K562 (cell line): ENCODE measurements around the gene MYO18B. TPM values are rescaled to one million over a fixed set of nuclear protein-coding genes. Genes with fewer than 3 reads are reported as not detected.

Experiments
- ATAC-seq: fragments of 200-7000 bp; cut with Tn5 transposase; 3 replicates; pipeline ENCODE4 v1.9.1; 2020; ENCODE audit warnings: moderate library complexity
- BruUV-seq: library from RNA; stranded (reverse); fragments of 400-500 nt; replicated peaks from 2 replicates; lab custom pipeline; 2021; lab: Mats Ljungman, UMichigan
- CTCF ChIA-PET: fragments of 300-600 bp; formaldehyde crosslinking; extraction: SDS; loops from one replicate; lab custom pipeline; 2021; ENCODE audit warnings: low intra/inter-chr PET ratio; lab: Yijun Ruan, JAX
- POLR2A ChIA-PET: fragments of 300-600, 350-650 bp; sonication (Branson Sonifier 250); formaldehyde crosslinking; extraction: SDS; loops from one replicate; lab custom pipeline; 2021; ENCODE audit warnings: antibody characterized with exemption, inconsistent platforms; lab: Yijun Ruan, JAX
- DNase-seq, 4 experiments: peaks; one replicate each; pipeline versions ENCODE4 v3.0.0 to v3.0.0-alpha.2; 2011 to 2018; ENCODE audit warnings: low spot score in 3 of 4, mixed read lengths in 3 of 4; ENCODE audit errors: extremely low read depth in 1 of 4
- FAIRE-seq: peaks from 2 replicates; lab custom pipeline; 2011; peaks lifted over from hg19 to GRCh38; lab: Jason Lieb, UNC
- H2AFZ ChIP-seq: 2 replicates; pipeline ENCODE4 v1.6.0; 2011; ENCODE audit warnings: low read depth, low read length, control low read depth, inconsistent platforms
- H3K27ac ChIP-seq: fragments of 200-600 bp; 3 replicates; pipeline ENCODE4 v1.8.0; 2011; ENCODE audit warnings: low read depth, mild to moderate bottlenecking, control low read depth, inconsistent platforms, low read length, moderate library complexity, mixed read lengths; ENCODE audit errors: extremely low read depth
- H3K27me3 ChIP-seq, 2 experiments: fragments of 300-600 bp in 1 of 2; 2 replicates in 1 of 2; 3 replicates in 1 of 2; pipeline versions ENCODE4 v1.6.0 to v1.8.0; 2011; ENCODE audit warnings: inconsistent platforms in 2 of 2, low read length in 2 of 2, mild to moderate bottlenecking in 1 of 2, mixed read lengths in 1 of 2, moderate library complexity in 1 of 2; ENCODE audit not compliant: control insufficient read depth in 2 of 2, insufficient read depth in 2 of 2
- H3K36me3 ChIP-seq: fragments of 300-600 bp; 3 replicates; pipeline ENCODE4 v1.8.0; 2011; ENCODE audit warnings: mild to moderate bottlenecking, low read length, inconsistent platforms; ENCODE audit not compliant: control insufficient read depth, insufficient read depth
- H3K4me1 ChIP-seq, 2 experiments: fragments of 200-600 bp in 1 of 2; replicated peaks in 1 of 2; 2 replicates in 1 of 2; 3 replicates in 1 of 2; pipeline versions ENCODE4 v1.5.1 to v1.8.0; 2011; ENCODE audit warnings: inconsistent platforms in 2 of 2, low read length in 2 of 2, mild to moderate bottlenecking in 1 of 2, mixed read lengths in 1 of 2, moderate library complexity in 1 of 2; ENCODE audit not compliant: control insufficient read depth in 2 of 2, insufficient read depth in 2 of 2
- H3K4me2 ChIP-seq: 2 replicates; pipeline ENCODE4 v1.6.1; 2011; ENCODE audit warnings: low read length, control low read depth, inconsistent platforms, mixed read lengths; ENCODE audit not compliant: insufficient read depth
- H3K4me3 ChIP-seq: fragments of 200-600 bp; sonication (generic), shearing (Covaris generic); 2 replicates; pipeline ENCODE4 v1.5.1; 2016; ENCODE audit warnings: control low read depth, inconsistent platforms
- H3K79me2 ChIP-seq: fragments of 200-600 bp; 3 replicates; pipeline ENCODE4 v1.8.0; 2011; ENCODE audit warnings: low read length, inconsistent platforms; ENCODE audit not compliant: control insufficient read depth, insufficient read depth
- H3K9ac ChIP-seq, 2 experiments: 2 replicates each; pipeline versions ENCODE4 v1.6.0 to v1.6.1; 2011; ENCODE audit warnings: low read depth in 2 of 2, low read length in 2 of 2, control low read depth in 1 of 2, inconsistent platforms in 1 of 2, mild to moderate bottlenecking in 1 of 2, mixed read lengths in 1 of 2; ENCODE audit not compliant: insufficient read depth in 1 of 2
- H3K9me1 ChIP-seq: one replicate; pipeline ENCODE4 v1.6.0; 2011; ENCODE audit warnings: inconsistent platforms, mild to moderate bottlenecking, low read length, moderate library complexity; ENCODE audit not compliant: control insufficient read depth, insufficient read depth
- H3K9me3 ChIP-seq: replicated peaks from 2 replicates; pipeline ENCODE4 v1.5.1; 2011; ENCODE audit warnings: low read depth, low read length, inconsistent platforms; ENCODE audit not compliant: control insufficient read depth, insufficient read depth
- H4K20me1 ChIP-seq: replicated peaks from 2 replicates; pipeline ENCODE4 v1.6.1; 2011; ENCODE audit warnings: low read length, inconsistent platforms, mixed read lengths; ENCODE audit not compliant: control insufficient read depth, insufficient read depth
- CBFA2T3 ChIP-seq: fragments of 450-650 bp; IDR thresholded peaks from 2 replicates; pipeline ENCODE4 v1.6.1; 2017
- POLR2G ChIP-seq: fragments of 200-400 bp; formaldehyde crosslinking; IDR thresholded peaks from 2 replicates; pipeline ENCODE4 v1.6.1; 2017; ENCODE audit warnings: low read depth, mild to moderate bottlenecking, antibody characterized with exemption, low read length, moderate library complexity
- RBFOX2 ChIP-seq: fragments of 200-400 bp; formaldehyde crosslinking; IDR thresholded peaks from 2 replicates; pipeline ENCODE4 v1.6.1; 2017; ENCODE audit warnings: low read depth, mild to moderate bottlenecking, low read length, moderate library complexity
- SAFB ChIP-seq: fragments of 200-400 bp; formaldehyde crosslinking; IDR thresholded peaks from 2 replicates; pipeline ENCODE4 v1.6.1; 2017; ENCODE audit warnings: low read depth, low read length, borderline replicate concordance
- ZNF316 ChIP-seq: fragments of 450-650 bp; IDR thresholded peaks from 2 replicates; pipeline ENCODE4 v1.6.1; 2016
- ZNF780A ChIP-seq: fragments of 250-450 bp; sonication (Bioruptor Pico); IDR thresholded peaks from 2 replicates; pipeline ENCODE4 v1.5.0; 2021; ENCODE audit warnings: mild to moderate bottlenecking
- WGBS: fragments of 100-300 bp; shearing (Covaris generic); methylation state at CpG from one replicate; pipeline ENCODE4 v1.1.6; 2016; ENCODE audit warnings: low coverage, mixed read lengths; ENCODE audit not compliant: insufficient coverage; ENCODE audit errors: missing lambda C conversion rate; 5-methylcytosine and 5-hydroxymethylcytosine counted together
- in situ Hi-C: fragments of 300-500 bp; cut with MboI; formaldehyde crosslinking; loops from 4 replicates; pipeline ENCODE4 v1.15.0; 2018; ENCODE audit warnings: inconsistent platforms, mixed read lengths
- intact Hi-C: fragments of 100-400 bp; cut with micrococcal nuclease; formaldehyde crosslinking; loops from 2 replicates; pipeline ENCODE4 v1.14.2; 2022
- polyA plus RNA-seq, 8 experiments: library from polyadenylated mRNA; depleted of rRNA in 4 of 8; stranded (reverse) in 5 of 8; unstranded in 3 of 8; fragments of >200 nt; fragmentation: Nextera tagmentation in 2 of 8; fragmentation: Illumina TruSeq in 1 of 8; extraction: Ambion mirVana in 2 of 8; extraction: Trizol in 1 of 8; gene quantifications; 2 replicates each; pipeline versions ENCODE4 v1.2.1 to v1.2.3, GENCODE V29; 2011 to 2014; ENCODE audit warnings: inconsistent platforms in 1 of 8, missing spikeins in 1 of 8
- total RNA-seq, 7 experiments: library from RNA; depleted of rRNA in 6 of 7; stranded (reverse); fragments of >200 nt in 6 of 7; fragmentation: Illumina TruSeq in 2 of 7; extraction: Trizol in 2 of 7; gene quantifications; 2 replicates each; pipeline versions ENCODE4 v1.2.1 to v1.2.3, GENCODE V29; 2011 to 2021; ENCODE audit warnings: low replicate concordance in 1 of 7
- TF ChIP-seq, protein P1 (sequence below): sonication (generic); formaldehyde crosslinking; IDR thresholded peaks from 2 replicates; pipeline ENCODE4 v1.4.0; 2020; ENCODE audit warnings: mild to moderate bottlenecking, missing genetic modification reagents

MYO18B gene
- total and polyA plus RNA-seq, 9 of the 15 experiments (the other 6 are each of a cell fraction or from before 2014, with no cell fraction given), result 0.06 to 7.0 (median 4.3) TPM

DNA sequence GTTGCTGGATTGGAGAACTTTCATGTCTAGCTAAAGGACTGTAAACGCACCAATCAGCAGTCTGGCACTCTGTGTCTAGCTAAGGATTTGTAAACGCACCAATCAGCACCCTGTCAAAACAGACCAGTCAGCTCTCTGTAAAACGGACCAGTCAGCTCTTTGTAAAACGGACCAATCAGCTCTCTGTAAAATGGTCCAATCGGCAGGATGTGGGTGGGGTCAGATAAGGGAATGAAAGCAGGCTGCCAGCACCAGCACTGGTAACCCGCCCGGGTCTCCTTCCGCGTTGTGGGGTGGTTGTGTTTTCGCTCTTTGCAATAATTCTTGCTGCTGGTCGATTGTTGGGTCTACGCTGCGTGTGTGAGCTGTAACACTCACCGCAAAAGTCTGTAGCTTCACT, 11.3 kb downstream of the MYO18B start:
- ChIA-PET CTCF (no interaction called here), POLR2A (interaction anchor here (0.6 to 1.4 kb wide), 3 partner anchors 11 to 204 kb away, joined by 3 to 4 read pairs (median 3); partner anchors contain the start of gene MYO18B)
- H3K79me2 ChIP-seq, result peaks cover 43% of the 10 kb centered on the region
- H3K9me3 ChIP-seq, result no peaks in the 10 kb centered on the region
- in situ Hi-C loops (no loop called here), intact Hi-C loops (no loop called here)
- no peaks in the 10 kb centered on the region for H3K9me1 ChIP-seq
- H3K27me3 ChIP-seq, result no peaks in the 10 kb centered on the region
- no peak for FAIRE-seq
- WGBS, result 98% methylated on average over 5 of the region's 14 CpGs
- ATAC-seq, result no peak
- no peak overlapping the region for H3K4me3 ChIP-seq
- H4K20me1 ChIP-seq, result peaks cover 58% of the 10 kb centered on the region
- no peak overlapping the region for H3K9ac ChIP-seq
- no peak overlapping the region for H2AFZ ChIP-seq
- BruUV-seq, result no TSS peak
- H3K4me2 ChIP-seq, result no peak overlapping the region
- DNase-seq, result no peak
- peaks cover 6% of the 10 kb centered on the region; the same call in 2 of the 3 replicates for H3K36me3 ChIP-seq
- H3K4me1 ChIP-seq, result peaks cover 15 to 31% of the 10 kb centered on the region in 2 experiments
- H3K27ac ChIP-seq, result no peak overlapping the region
- TF ChIP-seq ZNF780A (CRISPR knock-in tag) (no peak), ZNF316 (peak; percentile 12; the same call in 1 of the 2 replicates), SAFB (no peak)

DNA sequence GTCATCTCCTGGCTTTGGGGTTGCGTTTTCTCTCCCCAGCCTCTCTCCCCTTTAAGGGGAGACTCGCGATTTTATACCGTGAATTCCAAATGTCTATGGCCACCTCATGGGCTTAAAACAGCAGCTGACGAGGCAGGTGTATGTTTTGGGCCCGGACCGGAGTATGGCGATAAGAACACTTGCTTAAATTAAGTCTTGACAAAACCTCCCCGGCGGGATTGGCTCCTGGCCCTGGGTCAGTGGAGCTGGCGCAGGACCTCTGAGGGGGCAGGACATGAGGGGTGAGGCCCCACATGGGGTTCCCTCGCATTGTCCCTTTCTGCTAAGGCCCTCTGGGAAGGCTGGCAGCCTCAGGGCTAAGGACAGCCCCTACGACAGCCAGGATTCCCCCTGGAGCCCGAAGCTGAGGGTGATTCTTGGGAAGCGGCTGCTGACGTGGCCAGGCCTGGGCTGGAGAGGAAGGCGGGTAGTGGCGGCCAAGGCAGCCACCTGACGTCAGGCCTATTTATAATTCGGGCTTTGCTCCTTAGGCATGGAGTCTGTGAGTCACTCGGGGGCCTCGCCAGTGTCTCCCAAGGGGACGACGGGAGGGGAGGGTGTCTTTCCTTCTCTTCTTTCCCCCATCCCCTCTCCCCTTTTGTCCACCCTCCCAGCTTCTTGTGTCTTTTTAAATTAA, 12.7 kb downstream of the MYO18B start:
- TF ChIP-seq POLR2G (peak; percentile 34; the same call in 1 of the 2 replicates), CBFA2T3 (no peak), RBFOX2 (peak; percentile 40)
- TF ChIP-seq, protein P1, sequence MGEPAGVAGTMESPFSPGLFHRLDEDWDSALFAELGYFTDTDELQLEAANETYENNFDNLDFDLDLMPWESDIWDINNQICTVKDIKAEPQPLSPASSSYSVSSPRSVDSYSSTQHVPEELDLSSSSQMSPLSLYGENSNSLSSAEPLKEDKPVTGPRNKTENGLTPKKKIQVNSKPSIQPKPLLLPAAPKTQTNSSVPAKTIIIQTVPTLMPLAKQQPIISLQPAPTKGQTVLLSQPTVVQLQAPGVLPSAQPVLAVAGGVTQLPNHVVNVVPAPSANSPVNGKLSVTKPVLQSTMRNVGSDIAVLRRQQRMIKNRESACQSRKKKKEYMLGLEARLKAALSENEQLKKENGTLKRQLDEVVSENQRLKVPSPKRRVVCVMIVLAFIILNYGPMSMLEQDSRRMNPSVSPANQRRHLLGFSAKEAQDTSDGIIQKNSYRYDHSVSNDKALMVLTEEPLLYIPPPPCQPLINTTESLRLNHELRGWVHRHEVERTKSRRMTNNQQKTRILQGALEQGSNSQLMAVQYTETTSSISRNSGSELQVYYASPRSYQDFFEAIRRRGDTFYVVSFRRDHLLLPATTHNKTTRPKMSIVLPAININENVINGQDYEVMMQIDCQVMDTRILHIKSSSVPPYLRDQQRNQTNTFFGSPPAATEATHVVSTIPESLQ, result no peak
- POLR2A ChIA-PET, result interaction anchor here (0.6 to 1.5 kb wide), 5 partner anchors 12 to 70 kb away, joined by 3 to 4 read pairs (median 3); partner anchors contain the start of gene MYO18B
- CTCF ChIA-PET, result no interaction called here
- no peak for ATAC-seq
- Histone ChIP-seq H3K9ac (peak overlapping the region in 1 of 2 experiments; percentile 45; a peak in 1 of 4 replicates), H3K27me3 (no peaks in the 10 kb centered on the region), H3K27ac (no peak overlapping the region), H3K9me3 (no peaks in the 10 kb centered on the region), H3K9me1 (no peaks in the 10 kb centered on the region), H3K4me2 (no peak overlapping the region), H2AFZ (no peak overlapping the region), H3K36me3 (peaks cover 6% of the 10 kb centered on the region; the same call in 2 of the 3 replicates), H3K79me2 (peaks cover 29% of the 10 kb centered on the region), H4K20me1 (peaks cover 44% of the 10 kb centered on the region), H3K4me3 (no peak overlapping the region), H3K4me1 (peaks cover 9 to 19% of the 10 kb centered on the region in 2 experiments)
- intact Hi-C loops, result no loop called here
- no peak for FAIRE-seq
- in situ Hi-C loops, result no loop called here
- DNase-seq, result no peak
- 90% methylated on average over 13 of the region's 24 CpGs for WGBS
- BruUV-seq, result no TSS peak
